GM19467 (cell line): ENCODE data around the gene WDR18.

Experiments
- ATAC-seq: cut with Tn5 transposase; IDR thresholded peaks from one replicate; pipeline ENCODE4 v1.9.1; 2021; ENCODE audit warnings: mild to moderate bottlenecking, moderate library complexity; ENCODE audit not compliant: unreplicated experiment

WDR18 gene

GRCh38 chr19:991174-991931 is 7.2 kb downstream of the WDR18 start:
- no peak for ATAC-seq

- no peak for ATAC-seq
Observed at GRCh38 chr19:991932-992669, 8.0 kb downstream of the WDR18 start.

GRCh38 chr19:992670-993055 is 8.5 kb downstream of the WDR18 start:
- ATAC-seq = no peak

GRCh38 chr19:993361-993830 is 9.3 kb downstream of the WDR18 start:
- no peak for ATAC-seq

- ATAC-seq = no peak
Observed at GRCh38 chr19:993831-994393, 9.8 kb downstream of the WDR18 start.

- ATAC-seq = no peak
Observed at GRCh38 chr19:994516-994915, 10.4 kb downstream of the WDR18 start.

GRCh38 chr19:995051-995827 is 11.1 kb downstream of the WDR18 start:
- no peak for ATAC-seq

GRCh38 chr19:996051-996838 is 12.1 kb downstream of the WDR18 start:
- no peak for ATAC-seq

GRCh38 chr19:998064-998463 is 13.9 kb downstream of the WDR18 start:
- ATAC-seq = no peak

- ATAC-seq = no peak
Observed at GRCh38 chr19:999379-999719, 15.2 kb downstream of the WDR18 start.

- ATAC-seq = no peak
Observed at GRCh38 chr19:1000095-1000494, 15.9 kb downstream of the WDR18 start, which contains the start of gene GRIN3B. Gene GRIN3B, plus strand, starts transcription at chr19:1000419. Its CDS starts 19 bp downstream, at chr19:1000438.

GRCh38 chr19:1000591-1001537 is 16.7 kb downstream of the WDR18 start:
- ATAC-seq = no peak

GRCh38 chr19:1001538-1002166 is 17.5 kb downstream of the WDR18 start:
- no peak for ATAC-seq

GRCh38 chr19:1002600-1002999 is 18.5 kb downstream of the WDR18 start:
- no peak for ATAC-seq

GRCh38 chr19:1003283-1003682 is 19.1 kb downstream of the WDR18 start:
- no peak for ATAC-seq

GRCh38 chr19:1004204-1004802 is 20.2 kb downstream of the WDR18 start:
- ATAC-seq = no peak

- ATAC-seq = no peak
Observed at GRCh38 chr19:1004803-1005664, 20.9 kb downstream of the WDR18 start.
